ENCODE measurements around the gene IL1R2.
"Not testable (repeated sequence)": the region's sequence is repeated elsewhere in the genome, so short reads cannot be mapped to it uniquely, and the experiment has no call there.

The IL1R2 gene

GRCh38 chr2:102061962-102062795 is 70.4 kb downstream of the IL1R2 start:
- DNase-seq (ENCODE audit: low spot score), result peak; percentile 81

GRCh38 chr2:102062802-102063201 is 71.0 kb downstream of the IL1R2 start:
- DNase-seq (ENCODE audit: low spot score), result no peak

GRCh38 chr2:102063487-102063911 is 71.7 kb downstream of the IL1R2 start:
- no peak for DNase-seq (ENCODE audit: low spot score)

GRCh38 chr2:102063941-102064678 is 72.3 kb downstream of the IL1R2 start:
- DNase-seq (ENCODE audit: low spot score), result peak; percentile 80

GRCh38 chr2:102064679-102065674 is 73.2 kb downstream of the IL1R2 start:
- no peak for DNase-seq (ENCODE audit: low spot score)

GRCh38 chr2:102065675-102066252 is 74.0 kb downstream of the IL1R2 start:
- no peak for DNase-seq (ENCODE audit: low spot score)

GRCh38 chr2:102066554-102066953 is 74.8 kb downstream of the IL1R2 start:
- DNase-seq (ENCODE audit: low spot score), result no peak

GRCh38 chr2:102068126-102068525 is 76.4 kb downstream of the IL1R2 start:
- not testable (repeated sequence) for DNase-seq (ENCODE audit: low spot score)

GRCh38 chr2:102069311-102069974 is 77.7 kb downstream of the IL1R2 start:
- no peak for DNase-seq (ENCODE audit: low spot score)

GRCh38 chr2:102070058-102070642 is 78.4 kb downstream of the IL1R2 start:
- no peak for DNase-seq (ENCODE audit: low spot score)

- no peak for DNase-seq (ENCODE audit: low spot score)
Observed at GRCh38 chr2:102072741-102073140, 81.0 kb downstream of the IL1R2 start.

- no peak for DNase-seq (ENCODE audit: low spot score)
Observed at GRCh38 chr2:102073168-102073724, 81.5 kb downstream of the IL1R2 start.

- DNase-seq (ENCODE audit: low spot score), result no peak
Observed at GRCh38 chr2:102074152-102074783, 82.5 kb downstream of the IL1R2 start.

- no peak for DNase-seq (ENCODE audit: low spot score)
Observed at GRCh38 chr2:102075479-102075878, 83.7 kb downstream of the IL1R2 start.

GRCh38 chr2:102076512-102076911 is 84.8 kb downstream of the IL1R2 start:
- no peak for DNase-seq (ENCODE audit: low spot score)
